ENCODE data around the gene RDH5. TPM values are rescaled to one million over a fixed set of nuclear protein-coding genes. Genes with fewer than 3 reads are reported as not detected.
A peak's percentile ranks its signal among the peaks of the same experiment; 100 is the strongest.

The RDH5 gene
- total RNA-seq, 2 donors from 2014 or later, result 5.7 to 12.6 TPM

DNA sequence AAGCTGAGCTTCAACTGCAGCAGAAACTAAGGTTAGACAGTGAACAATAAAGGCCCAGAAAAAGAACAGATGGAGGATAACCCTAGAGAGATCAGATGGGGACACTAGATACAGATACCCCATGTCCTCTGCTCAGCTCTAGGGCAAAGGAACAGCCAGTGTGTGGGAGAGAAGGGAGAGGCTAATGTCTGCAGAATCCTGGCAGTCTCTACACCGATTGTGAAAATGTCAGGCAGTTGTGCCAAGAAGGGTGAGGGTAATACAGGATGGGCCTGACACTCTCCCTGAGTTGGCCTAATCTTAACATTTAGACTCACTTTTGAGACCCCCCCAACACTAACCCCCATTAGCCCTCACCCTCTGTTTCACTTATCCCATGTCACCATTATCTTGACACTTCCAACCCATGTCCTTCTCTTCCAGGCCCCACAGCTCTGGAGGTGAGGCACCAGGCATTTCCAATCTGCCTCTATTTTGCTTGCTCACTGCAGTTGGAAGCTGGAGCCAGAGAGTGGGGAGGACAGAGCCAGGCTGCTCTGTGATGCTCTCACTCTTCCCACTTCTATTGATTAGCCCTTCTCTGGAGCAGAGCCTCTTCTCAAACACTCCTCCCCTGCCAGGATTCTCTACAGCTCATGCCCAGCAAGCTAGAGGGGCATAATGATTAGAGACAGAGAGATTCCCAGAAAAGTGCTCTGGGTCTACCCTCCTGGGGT, 7.3 kb upstream of the RDH5 start:
- H3K4me1 ChIP-seq (replicated peaks), result peaks cover 12% of the 10 kb centered on the region

GRCh38 chr12:55713721-55714120, 6.5 kb upstream of the RDH5 start:
- no peaks in the 10 kb centered on the region for H3K36me3 ChIP-seq
- intact Hi-C loops (cut with DNase I), result no loop called here
- no peak overlapping the region for H3K27ac ChIP-seq
- 68% methylated on average over 2 of the region's 2 CpGs for WGBS
- no peak overlapping the region for H3K4me3 ChIP-seq
- no peaks in the 10 kb centered on the region for H3K27me3 ChIP-seq (replicated peaks; ENCODE audit: insufficient read depth)
- no peaks in the 10 kb centered on the region for H3K9me3 ChIP-seq
- H3K4me1 ChIP-seq (replicated peaks), result peaks cover 12% of the 10 kb centered on the region
- TF ChIP-seq POLR2A (IDR thresholded peaks at IDR 0.05), result no peak
- DNase-seq (ENCODE audit: low spot score), result no peak

More for the DNA sequence above, 7.3 kb upstream of the RDH5 start:
- WGBS, result 56% methylated on average over 1 of the region's 1 CpG
- intact Hi-C loops (cut with DNase I), result no loop called here
- H3K27ac ChIP-seq, result no peak overlapping the region
- no peaks in the 10 kb centered on the region for H3K9me3 ChIP-seq
- no peak for DNase-seq (ENCODE audit: low spot score)
- TF ChIP-seq POLR2AphosphoS5 (IDR thresholded peaks at IDR 0.05) (no peak), POLR2A (IDR thresholded peaks at IDR 0.05) (no peak), CTCF (IDR thresholded peaks at IDR 0.05) (no peak)
- H3K27me3 ChIP-seq (replicated peaks; ENCODE audit: insufficient read depth), result no peaks in the 10 kb centered on the region
- H3K4me3 ChIP-seq, result no peak overlapping the region
- no peaks in the 10 kb centered on the region for H3K36me3 ChIP-seq

- WGBS, result 46% methylated on average over 7 of the region's 7 CpGs
- intact Hi-C loops (cut with DNase I), result no loop called here
- H3K27ac ChIP-seq, result peak overlapping the region; percentile 91 to 93
- TF ChIP-seq CTCF (IDR thresholded peaks at IDR 0.05) (no peak), POLR2AphosphoS5 (IDR thresholded peaks at IDR 0.05) (no peak), POLR2A (IDR thresholded peaks at IDR 0.05) (no peak)
- H3K4me3 ChIP-seq, result peak overlapping the region; percentile 77 to 80
- no peaks in the 10 kb centered on the region for H3K36me3 ChIP-seq
- no peak for DNase-seq (ENCODE audit: low spot score)
- no peaks in the 10 kb centered on the region for H3K9me3 ChIP-seq
- no peaks in the 10 kb centered on the region for H3K27me3 ChIP-seq (replicated peaks; ENCODE audit: insufficient read depth)
- peaks cover 12% of the 10 kb centered on the region for H3K4me1 ChIP-seq (replicated peaks)
These were observed 4.9 kb upstream of the RDH5 start for GRCh38 chr12:55715169-55715764.

GRCh38 chr12:55715833-55716581, 4.2 kb upstream of the RDH5 start, which contains the start of gene BLOC1S1:
Gene BLOC1S1 (plus strand): TSS chr12:55716046. CDS start chr12:55716052, 6 bp downstream.
- peaks cover 12% of the 10 kb centered on the region for H3K4me1 ChIP-seq (replicated peaks)
- H3K4me3 ChIP-seq, result peak within 1 kb of the TSS; percentile 77 to 80
- H3K9me3 ChIP-seq, result no peaks in the 10 kb centered on the region
- WGBS, result under 1% methylated on average over 42 of the region's 42 CpGs
- peak; percentile 51 for TF ChIP-seq POLR2A (IDR thresholded peaks at IDR 0.05)
- peak in 1 of 4 experiments; percentile 38 for TF ChIP-seq CTCF (IDR thresholded peaks at IDR 0.05)
- peak; percentile 88 for TF ChIP-seq POLR2AphosphoS5 (IDR thresholded peaks at IDR 0.05)
- DNase-seq (ENCODE audit: low spot score), result peak; percentile 89
- intact Hi-C loops (cut with DNase I), result no loop called here
- H3K27ac ChIP-seq, result peak within 1 kb of the TSS; percentile 91 to 93
- H3K27me3 ChIP-seq (replicated peaks; ENCODE audit: insufficient read depth), result no peaks in the 10 kb centered on the region
- no peaks in the 10 kb centered on the region for H3K36me3 ChIP-seq

- DNase-seq (ENCODE audit: low spot score), result no peak
- Histone ChIP-seq H3K27ac (peak overlapping the region; percentile 91 to 93), H3K9me3 (no peaks in the 10 kb centered on the region), H3K27me3 (replicated peaks; ENCODE audit: insufficient read depth) (no peaks in the 10 kb centered on the region), H3K36me3 (no peaks in the 10 kb centered on the region), H3K4me3 (peak overlapping the region; percentile 77 to 80), H3K4me1 (replicated peaks) (peaks cover 12% of the 10 kb centered on the region)
- intact Hi-C loops (cut with DNase I), result no loop called here
- TF ChIP-seq POLR2A (IDR thresholded peaks at IDR 0.05) (no peak), POLR2AphosphoS5 (IDR thresholded peaks at IDR 0.05) (no peak), CTCF (IDR thresholded peaks at IDR 0.05) (no peak)
- WGBS, result 3% methylated on average over 13 of the region's 13 CpGs
These were observed 3.6 kb upstream of the RDH5 start for GRCh38 chr12:55716582-55716957.
